Activated naive CD4-positive, alpha-beta T cell treated with anti-CD3 and anti-CD28 coated beads for 36 hours (primary cell): ENCODE results near the gene BRI3. TPM values are rescaled to one million over a fixed set of nuclear protein-coding genes. Genes with fewer than 3 reads are reported as not detected.

Experiments used
- CTCF ChIA-PET: fragments of 350-600 bp; sonication (Branson Sonifier 250); formaldehyde crosslinking; loops from one replicate; lab custom pipeline; 2021; ENCODE audit warnings: antibody characterized with exemption; lab: Charles Lee
- DNase-seq: peaks from one replicate; pipeline ENCODE4 v3.0.0-alpha.2; 2020
- H3K27ac Mint-ChIP-seq: one replicate; pipeline ENCODE4 v1.8.0; 2021; ENCODE audit warnings: mild to moderate bottlenecking, mixed read lengths
- H3K27me3 Mint-ChIP-seq: one replicate; pipeline ENCODE4 v1.8.0; 2021; ENCODE audit warnings: low read depth, mixed read lengths
- H3K36me3 Mint-ChIP-seq: one replicate; pipeline ENCODE4 v1.8.0; 2021; ENCODE audit warnings: low read depth, mixed read lengths
- H3K4me1 Mint-ChIP-seq: one replicate; pipeline ENCODE4 v1.8.0; 2021; ENCODE audit warnings: low read depth, mixed read lengths
- H3K4me3 Mint-ChIP-seq: one replicate; pipeline ENCODE4 v1.8.0; 2021; ENCODE audit warnings: mild to moderate bottlenecking, moderate library complexity, mixed read lengths
- H3K9me3 Mint-ChIP-seq: one replicate; pipeline ENCODE4 v1.8.0; 2021; ENCODE audit warnings: mixed read lengths
- intact Hi-C: fragments of 100-400 bp; cut with micrococcal nuclease; formaldehyde crosslinking; loops from one replicate; pipeline ENCODE4 v1.15.1; 2023
- total RNA-seq, 2 experiments: library from RNA; stranded (reverse); gene quantifications; one replicate each; pipeline ENCODE4 v1.2.3, GENCODE V29; 2021

The BRI3 gene
- total RNA-seq, 2 experiments from 2014 or later: 51.6 to 54.4 TPM

DNA sequence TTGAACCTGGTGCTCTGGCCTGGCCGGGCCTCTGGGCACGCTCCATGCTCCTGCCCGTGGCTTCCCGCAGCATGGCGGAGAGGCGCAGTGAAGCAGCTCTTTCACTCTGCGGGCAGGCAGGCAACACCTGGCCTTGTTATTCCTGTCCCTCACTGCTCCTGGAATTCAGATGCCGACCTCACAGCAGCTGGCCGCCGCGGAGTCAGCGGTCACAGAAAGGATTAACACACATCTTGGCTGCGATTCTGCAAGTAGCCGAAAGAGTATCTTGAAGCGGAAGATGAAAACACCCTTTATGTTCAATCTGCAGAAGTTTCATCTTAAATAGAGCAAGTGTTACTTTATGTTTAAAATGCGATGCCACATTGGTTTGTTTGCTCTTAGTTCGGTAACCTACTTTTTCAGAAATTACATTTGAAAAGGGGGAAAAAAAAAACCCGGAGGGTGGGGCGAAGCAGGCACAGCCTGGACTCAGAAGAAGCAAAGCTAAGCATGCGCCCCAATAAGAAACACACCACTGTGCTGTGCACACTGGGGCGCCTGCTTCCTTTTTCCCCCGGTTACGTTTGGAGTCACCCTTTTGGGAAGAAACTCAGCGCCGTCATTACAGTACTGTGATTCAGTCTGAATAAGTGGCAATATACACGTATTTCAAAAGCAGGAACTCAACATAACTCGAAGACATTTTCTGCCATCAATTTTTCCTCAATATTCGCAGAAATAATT is 42.3 kb downstream of the BRI3 start:
- Mint-ChIP-seq H3K27me3 (peaks cover 11% of the 10 kb centered on the region), H3K27ac (no peak overlapping the region), H3K36me3 (no peaks in the 10 kb centered on the region), H3K9me3 (no peaks in the 10 kb centered on the region), H3K4me1 (no peaks in the 10 kb centered on the region), H3K4me3 (no peak overlapping the region)
- peak; percentile 14 for DNase-seq
- CTCF ChIA-PET: interaction anchor here (0.7 kb wide), 1 partner anchor 39 kb away, joined by 3 read pairs; no protein-coding TSS in a partner anchor
- intact Hi-C loops: no loop called here

DNA sequence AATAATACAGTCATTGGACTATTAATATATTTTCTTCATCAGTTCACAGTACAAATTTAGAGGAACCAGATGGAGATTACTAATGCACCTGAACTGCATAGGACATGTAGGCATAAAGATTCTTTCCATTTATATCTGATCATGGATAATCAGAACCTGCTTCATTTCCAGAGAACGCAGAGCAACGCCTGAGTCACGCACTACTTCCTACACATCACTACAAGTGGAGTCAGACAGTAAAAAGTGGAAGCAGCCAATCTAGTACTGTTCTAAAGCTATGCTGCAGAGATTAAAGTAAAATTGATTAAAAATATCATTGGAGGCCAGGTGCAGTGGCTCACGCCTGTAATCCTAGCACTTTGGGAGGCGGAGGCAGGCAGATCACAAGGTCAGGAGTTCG is 43.3 kb downstream of the BRI3 start:
- Mint-ChIP-seq H3K9me3 (no peaks in the 10 kb centered on the region), H3K4me1 (no peaks in the 10 kb centered on the region), H3K36me3 (no peaks in the 10 kb centered on the region), H3K4me3 (no peak overlapping the region), H3K27me3 (peaks cover 11% of the 10 kb centered on the region), H3K27ac (no peak overlapping the region)
- intact Hi-C loops: no loop called here
- no peak for DNase-seq
- CTCF ChIA-PET: no interaction called here

- Mint-ChIP-seq H3K27ac (no peak overlapping the region), H3K27me3 (peaks cover 3% of the 10 kb centered on the region), H3K9me3 (peaks cover 3% of the 10 kb centered on the region), H3K36me3 (no peaks in the 10 kb centered on the region), H3K4me3 (no peak overlapping the region), H3K4me1 (no peaks in the 10 kb centered on the region)
- CTCF ChIA-PET: no interaction called here
- no peak for DNase-seq
- intact Hi-C loops: no loop called here
These were observed 47.8 kb downstream of the BRI3 start for GRCh38 chr7:98329100-98329790.

DNA sequence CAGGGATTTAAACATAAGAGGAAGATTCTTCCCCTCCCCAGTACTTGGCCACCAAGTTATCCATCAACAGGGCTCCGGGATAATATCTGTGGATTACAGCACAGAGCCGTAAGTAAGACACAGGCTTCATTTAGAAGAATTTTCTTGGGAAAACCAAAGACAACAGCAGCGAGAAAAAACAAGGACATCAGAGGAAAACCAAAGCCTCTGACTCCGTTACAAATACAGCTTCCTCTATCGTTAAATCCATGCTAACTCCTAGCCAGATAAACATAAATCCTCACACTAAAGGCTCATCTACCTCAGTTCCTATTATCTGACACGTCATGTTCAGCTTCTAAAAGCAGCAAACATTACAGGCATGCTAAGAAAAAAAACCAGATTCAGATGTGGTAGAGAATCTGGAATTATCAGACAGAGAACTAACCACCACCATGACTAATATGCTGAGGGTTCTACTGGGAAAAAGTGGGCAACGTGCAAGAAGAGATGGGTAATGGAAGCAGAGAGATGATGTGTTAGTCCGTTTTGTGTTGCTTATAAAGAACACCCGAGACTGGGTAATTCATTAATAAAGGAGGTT is 48.4 kb downstream of the BRI3 start:
- CTCF ChIA-PET: no interaction called here
- H3K9me3 Mint-ChIP-seq: peaks cover 3% of the 10 kb centered on the region
- peaks cover under 1% of the 10 kb centered on the region for H3K27me3 Mint-ChIP-seq
- no peak overlapping the region for H3K4me3 Mint-ChIP-seq
- H3K4me1 Mint-ChIP-seq: no peaks in the 10 kb centered on the region
- DNase-seq: no peak
- H3K27ac Mint-ChIP-seq: no peak overlapping the region
- H3K36me3 Mint-ChIP-seq: no peaks in the 10 kb centered on the region
- intact Hi-C loops: no loop called here

GRCh38 chr7:98330926-98331529 is 49.5 kb downstream of the BRI3 start:
- Mint-ChIP-seq H3K36me3 (no peaks in the 10 kb centered on the region), H3K27ac (no peak overlapping the region), H3K9me3 (peaks cover 3% of the 10 kb centered on the region), H3K27me3 (no peaks in the 10 kb centered on the region), H3K4me3 (no peak overlapping the region), H3K4me1 (no peaks in the 10 kb centered on the region)
- CTCF ChIA-PET: no interaction called here
- intact Hi-C loops: no loop called here
- no peak for DNase-seq

- Mint-ChIP-seq H3K36me3 (no peaks in the 10 kb centered on the region), H3K4me3 (no peak overlapping the region), H3K9me3 (peaks cover 7% of the 10 kb centered on the region), H3K27me3 (no peaks in the 10 kb centered on the region), H3K4me1 (no peaks in the 10 kb centered on the region), H3K27ac (no peak overlapping the region)
- intact Hi-C loops: no loop called here
- CTCF ChIA-PET: no interaction called here
- DNase-seq: no peak
These were observed 52.6 kb downstream of the BRI3 start for GRCh38 chr7:98334081-98334480.

DNA sequence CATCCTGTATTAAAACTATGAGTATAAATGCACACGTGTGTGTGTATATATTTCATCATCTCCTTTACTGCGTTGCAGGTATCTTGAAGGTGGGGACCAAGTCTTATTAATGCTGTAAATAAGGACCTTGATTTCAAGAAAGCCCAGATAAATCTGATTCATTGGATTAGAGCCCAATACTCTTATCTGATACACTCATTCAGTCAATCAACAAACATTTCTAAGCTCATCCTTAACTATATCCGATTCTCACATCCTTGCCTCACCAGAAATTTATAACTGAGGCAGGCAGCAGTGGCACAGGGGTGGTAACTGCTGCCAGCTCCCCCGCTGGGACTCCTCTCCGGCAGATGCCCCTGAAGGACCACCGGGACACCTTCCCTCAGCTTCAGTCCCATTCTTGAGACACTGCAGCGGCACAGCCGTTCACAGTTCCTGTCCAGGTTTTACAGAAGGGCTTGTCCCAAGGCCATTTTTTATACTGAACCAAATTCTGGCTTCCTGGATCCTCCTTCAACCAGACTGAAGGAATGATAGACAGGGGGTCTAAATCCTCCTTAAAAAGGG is 54.0 kb downstream of the BRI3 start:
- CTCF ChIA-PET: no interaction called here
- no peaks in the 10 kb centered on the region for H3K4me1 Mint-ChIP-seq
- H3K4me3 Mint-ChIP-seq: no peak overlapping the region
- H3K36me3 Mint-ChIP-seq: no peaks in the 10 kb centered on the region
- intact Hi-C loops: no loop called here
- no peak for DNase-seq
- no peaks in the 10 kb centered on the region for H3K27me3 Mint-ChIP-seq
- peaks cover 9% of the 10 kb centered on the region for H3K9me3 Mint-ChIP-seq
- H3K27ac Mint-ChIP-seq: no peak overlapping the region

DNA sequence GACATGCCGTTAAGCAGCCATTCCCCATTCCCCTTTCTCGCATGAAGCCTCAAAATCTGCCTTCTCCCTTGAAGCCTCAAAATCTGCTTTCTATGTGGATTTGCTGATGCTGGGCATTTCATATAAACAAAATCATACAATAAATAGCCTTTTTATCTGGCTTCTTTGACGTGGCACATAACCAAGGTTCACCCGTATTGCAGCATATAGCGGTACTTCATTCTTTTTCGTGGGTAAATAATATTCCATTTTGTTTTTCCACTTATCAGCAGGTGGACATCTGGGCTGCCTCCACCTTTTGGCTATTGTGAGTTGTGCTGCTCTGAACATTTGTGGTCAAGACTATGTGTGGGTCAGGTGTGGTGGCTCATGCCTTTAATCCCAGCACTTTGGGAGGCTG is 57.0 kb downstream of the BRI3 start:
- H3K4me3 Mint-ChIP-seq: no peak overlapping the region
- CTCF ChIA-PET: no interaction called here
- intact Hi-C loops: no loop called here
- no peaks in the 10 kb centered on the region for H3K27me3 Mint-ChIP-seq
- no peak overlapping the region for H3K27ac Mint-ChIP-seq
- no peaks in the 10 kb centered on the region for H3K36me3 Mint-ChIP-seq
- no peak for DNase-seq
- peaks cover 6% of the 10 kb centered on the region for H3K9me3 Mint-ChIP-seq
- no peaks in the 10 kb centered on the region for H3K4me1 Mint-ChIP-seq

DNA sequence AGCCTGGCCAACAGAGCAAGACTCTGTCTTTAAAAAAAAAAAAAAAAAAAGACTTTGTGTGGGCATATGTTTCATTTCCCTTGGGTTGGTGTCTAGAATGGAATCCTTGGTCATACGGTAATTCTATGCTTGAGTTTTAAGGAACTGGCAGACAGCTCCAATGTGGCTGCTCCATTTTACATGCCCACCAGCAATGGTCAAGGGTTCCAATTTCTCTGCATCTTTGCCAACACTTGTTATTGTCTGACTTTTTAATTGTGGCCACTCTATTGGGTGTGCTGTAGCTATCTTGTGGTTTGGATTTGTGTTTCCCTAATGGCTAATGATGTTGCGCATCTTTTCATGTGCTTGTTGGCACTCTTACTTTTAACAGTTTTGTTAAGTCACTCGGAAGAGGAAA is 57.6 kb downstream of the BRI3 start:
- CTCF ChIA-PET: no interaction called here
- intact Hi-C loops: no loop called here
- H3K4me3 Mint-ChIP-seq: no peak overlapping the region
- no peaks in the 10 kb centered on the region for H3K4me1 Mint-ChIP-seq
- H3K36me3 Mint-ChIP-seq: no peaks in the 10 kb centered on the region
- H3K27me3 Mint-ChIP-seq: no peaks in the 10 kb centered on the region
- no peak overlapping the region for H3K27ac Mint-ChIP-seq
- peaks cover 6% of the 10 kb centered on the region for H3K9me3 Mint-ChIP-seq
- no peak for DNase-seq

GRCh38 chr7:98341106-98341505 is 59.6 kb downstream of the BRI3 start:
- Mint-ChIP-seq H3K4me3 (no peak overlapping the region), H3K36me3 (no peaks in the 10 kb centered on the region), H3K9me3 (peaks cover 6% of the 10 kb centered on the region), H3K4me1 (no peaks in the 10 kb centered on the region), H3K27me3 (no peaks in the 10 kb centered on the region), H3K27ac (no peak overlapping the region)
- DNase-seq: no peak
- intact Hi-C loops: no loop called here
- CTCF ChIA-PET: no interaction called here
